Measurements from ENCODE around the gene AUTS2.

AUTS2 gene

DNA sequence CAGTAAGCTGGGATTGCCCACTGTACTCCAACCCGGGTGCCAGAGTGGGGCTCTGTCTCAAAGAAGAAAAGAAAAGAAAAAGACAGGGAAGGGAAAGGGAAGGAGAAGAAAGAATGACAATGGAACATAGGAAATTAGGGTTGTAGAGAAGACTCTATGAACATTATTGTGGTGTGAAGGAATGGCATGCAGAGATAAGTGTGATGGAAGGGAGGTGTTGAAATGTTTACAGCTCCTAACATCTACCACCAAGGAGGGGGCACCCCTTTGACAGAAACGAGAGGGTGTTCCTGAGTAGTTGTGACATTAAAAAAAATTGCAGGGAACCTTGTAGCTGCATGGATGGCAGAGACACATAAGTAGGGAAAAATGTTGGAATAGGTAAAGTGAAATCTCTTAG lies 27.5 kb downstream of the AUTS2 start:
- no peak for DNase-seq

DNA sequence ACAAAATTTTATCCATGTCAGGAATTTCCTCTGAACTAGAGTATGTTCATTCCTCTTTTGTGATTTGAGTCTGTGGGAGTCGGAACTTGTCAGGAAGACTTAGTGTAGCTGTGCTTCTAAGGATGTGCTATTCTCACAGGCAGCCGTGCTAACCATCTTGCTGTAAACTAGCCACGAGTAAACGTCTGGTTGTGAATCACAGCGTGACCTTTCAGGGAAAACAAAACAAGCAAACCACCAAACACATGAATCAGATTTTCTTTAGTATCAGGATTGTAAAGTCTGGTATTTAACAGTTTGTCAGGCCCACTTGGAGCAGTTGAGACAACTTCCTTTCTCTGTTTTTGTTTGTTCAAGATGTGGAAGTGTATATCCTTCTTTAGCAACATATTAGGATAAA lies 32.0 kb downstream of the AUTS2 start:
- no peak for DNase-seq

DNA sequence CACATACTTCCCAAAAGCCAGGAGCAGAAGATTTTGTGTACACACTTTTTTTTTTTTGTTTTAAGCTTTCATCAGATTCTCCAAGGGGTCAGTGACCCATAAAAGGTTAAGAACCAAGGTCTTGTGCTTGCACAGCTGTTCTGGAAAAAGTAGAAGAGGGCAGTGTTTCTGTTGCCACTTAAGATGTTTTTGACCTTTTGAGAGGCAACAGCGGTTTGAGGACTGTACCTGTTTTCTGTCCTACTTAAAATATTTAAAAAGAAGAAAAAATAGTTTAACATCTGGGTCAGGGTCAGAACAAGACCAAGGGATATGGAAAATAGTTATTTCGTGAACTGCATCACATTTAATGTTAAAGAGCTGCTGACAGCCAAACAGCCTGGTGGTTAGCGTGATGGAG lies 32.9 kb downstream of the AUTS2 start:
- no peak for DNase-seq

DNA sequence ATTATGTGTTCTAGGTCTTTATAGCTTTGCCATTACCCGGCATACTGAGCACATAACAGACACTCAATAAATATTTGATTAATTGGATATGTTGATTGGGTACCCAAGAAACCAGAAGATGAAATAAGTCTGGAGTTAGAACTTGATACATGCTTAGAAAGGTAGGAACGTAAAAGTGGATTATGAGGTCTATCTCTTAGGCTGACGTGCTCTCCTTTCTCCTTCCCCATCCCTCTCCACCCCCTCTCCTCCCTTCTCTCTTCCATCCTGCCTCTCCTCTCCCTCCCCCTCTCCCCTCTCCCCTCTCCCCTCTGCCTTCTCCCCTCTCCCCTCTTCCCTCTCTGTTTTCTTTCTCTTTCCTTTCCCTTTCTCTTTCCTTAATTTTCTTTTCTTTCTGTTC lies 34.0 kb downstream of the AUTS2 start:
- no peak for DNase-seq

DNA sequence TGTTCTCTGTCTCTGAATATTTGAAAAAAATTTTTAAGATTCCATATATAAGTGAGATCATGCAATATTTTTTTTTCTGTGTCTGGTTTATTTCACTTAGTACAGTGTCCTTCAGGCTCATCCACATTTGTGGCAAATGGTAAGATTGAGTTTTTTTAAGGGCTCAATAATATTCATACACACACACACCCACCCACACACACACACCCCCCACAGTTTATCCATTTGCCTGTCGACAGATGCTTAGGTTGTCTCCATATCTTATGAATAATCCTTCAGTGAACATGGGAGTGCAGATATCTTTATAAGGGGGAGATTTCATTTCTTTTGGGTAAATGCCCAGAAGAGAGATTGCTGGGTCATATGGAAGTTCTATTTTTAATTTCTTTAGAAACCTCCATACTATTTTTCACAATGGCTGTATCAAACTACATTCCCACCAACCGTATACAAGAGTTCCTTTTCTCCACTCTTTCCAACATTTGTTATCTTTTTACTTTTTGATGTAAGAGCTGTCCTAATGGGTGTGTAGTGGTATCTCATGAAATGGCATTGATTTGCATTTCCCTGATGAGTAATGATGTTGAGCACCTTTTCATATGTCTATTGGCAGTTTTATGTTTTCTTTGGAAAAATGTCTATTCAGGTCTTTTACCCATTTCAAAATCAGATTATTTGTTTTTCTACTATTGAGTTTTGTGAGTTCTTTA lies 35.0 kb downstream of the AUTS2 start:
- DNase-seq, result no peak

DNA sequence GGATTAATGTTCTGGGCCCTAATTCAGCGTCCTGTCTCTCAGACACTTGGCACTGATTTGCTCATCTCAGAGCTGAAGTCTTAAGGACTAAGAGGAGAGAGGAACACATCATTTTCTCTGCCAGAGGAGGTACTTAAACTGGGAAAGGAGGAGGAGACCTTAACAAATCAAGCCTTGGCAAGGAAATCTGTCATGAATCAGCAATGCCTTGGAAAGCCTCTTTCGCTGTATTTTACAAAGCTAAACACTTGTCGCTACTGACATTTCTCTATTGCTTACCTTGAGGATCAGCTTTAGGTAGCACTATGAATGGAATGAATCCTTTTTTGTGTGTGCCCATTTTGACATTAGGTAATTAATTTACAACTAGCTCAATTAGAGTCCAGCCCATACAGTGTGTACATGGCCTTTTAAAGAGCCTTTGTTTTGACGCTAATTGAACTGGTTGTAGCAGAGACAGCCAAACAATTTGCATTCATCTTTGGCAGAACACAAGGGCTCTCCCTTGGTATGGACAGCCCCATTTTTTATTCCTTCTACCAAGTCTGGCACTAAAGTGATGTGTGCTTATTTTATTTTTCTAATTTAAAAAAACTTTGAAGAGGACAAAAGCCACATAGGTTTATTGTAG lies 37.4 kb downstream of the AUTS2 start:
- DNase-seq, result no peak

DNA sequence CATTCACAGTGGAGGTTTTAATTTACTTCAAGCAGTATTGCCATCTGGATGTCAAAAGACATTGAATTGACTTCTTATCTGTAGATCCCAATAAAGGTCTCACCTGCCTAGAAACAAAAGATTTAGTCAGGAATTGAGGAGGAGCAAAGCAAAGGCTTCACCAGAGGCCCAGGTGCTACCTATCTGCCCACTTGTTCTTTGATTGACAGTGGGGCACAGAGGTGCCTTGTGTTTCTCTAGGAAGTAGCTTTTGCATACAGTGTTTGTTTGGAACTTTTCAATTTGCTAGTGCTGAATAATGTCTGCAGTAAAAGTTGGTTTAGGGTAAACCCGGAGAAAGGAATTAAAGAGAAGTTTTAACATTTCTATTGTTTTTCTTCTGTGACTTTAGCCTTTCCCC lies 40.4 kb downstream of the AUTS2 start:
- DNase-seq, result no peak

DNA sequence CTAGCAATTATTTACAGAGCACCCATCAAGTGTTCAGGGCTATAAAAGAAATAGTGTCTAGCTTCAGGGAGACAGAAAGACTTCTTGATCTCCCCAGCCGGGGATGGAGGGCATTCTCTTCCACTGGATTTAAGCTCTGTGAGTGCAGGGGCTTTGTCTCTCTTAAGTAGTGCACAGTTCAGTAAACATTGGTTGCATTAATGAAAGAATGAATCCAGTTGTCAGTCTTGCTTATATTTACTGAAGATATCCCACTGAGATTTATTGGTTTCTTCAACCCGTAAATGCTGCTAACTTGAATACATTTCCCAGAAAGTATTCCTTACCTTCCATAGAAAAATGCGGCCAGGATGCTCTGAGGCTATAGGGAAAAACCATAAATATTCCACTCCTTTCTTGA lies 41.9 kb downstream of the AUTS2 start:
- no peak for DNase-seq

DNA sequence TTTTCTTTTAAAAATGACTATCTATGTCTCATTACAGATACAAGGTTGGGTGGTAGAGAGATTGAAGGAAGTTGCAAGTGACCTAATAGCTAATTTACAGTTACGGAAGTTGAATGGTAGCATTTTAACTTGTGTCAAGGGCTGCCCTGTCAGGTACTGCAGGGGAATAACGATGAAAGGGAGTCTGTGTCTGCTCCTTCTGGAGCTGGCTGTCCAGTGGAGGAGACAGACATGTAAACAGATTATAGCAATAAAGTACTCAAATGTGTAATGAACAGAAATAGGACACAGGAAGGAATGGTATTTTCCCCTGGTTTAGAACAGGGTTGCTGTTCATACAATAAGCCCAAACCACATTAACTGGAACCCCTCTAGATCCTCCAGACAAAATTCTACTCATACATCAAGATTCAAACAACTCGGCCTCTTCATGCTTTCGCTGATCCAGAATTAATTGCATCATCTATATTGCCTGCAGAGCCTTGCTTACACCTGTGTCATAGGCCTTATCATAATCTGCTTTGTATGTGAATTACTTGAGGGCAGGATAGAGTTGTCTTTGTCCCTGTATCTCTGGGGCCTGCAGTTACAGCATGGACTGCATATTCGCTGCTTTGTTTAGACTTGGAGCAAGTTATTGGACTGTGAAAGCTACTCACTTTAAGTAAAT lies 42.8 kb downstream of the AUTS2 start:
- DNase-seq, result no peak

DNA sequence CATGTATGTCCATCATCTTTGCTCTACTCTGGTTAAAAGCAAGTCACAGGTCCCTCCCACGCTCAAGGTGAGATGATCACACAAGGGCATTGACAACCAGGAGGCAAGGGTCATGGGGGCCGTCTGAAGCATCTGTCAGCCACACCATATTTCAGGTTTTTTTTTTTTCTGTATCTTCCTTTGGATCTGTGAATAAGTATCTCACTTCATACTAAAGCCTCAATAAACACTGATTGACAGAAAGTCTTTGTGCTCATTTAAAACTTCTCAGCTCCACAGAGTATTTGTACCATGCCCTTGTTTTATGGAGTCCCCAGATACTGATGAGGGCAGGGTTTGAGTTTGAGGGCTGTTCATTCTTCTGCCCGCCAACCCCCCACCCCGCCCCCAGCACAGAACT lies 45.0 kb downstream of the AUTS2 start:
- DNase-seq, result no peak

DNA sequence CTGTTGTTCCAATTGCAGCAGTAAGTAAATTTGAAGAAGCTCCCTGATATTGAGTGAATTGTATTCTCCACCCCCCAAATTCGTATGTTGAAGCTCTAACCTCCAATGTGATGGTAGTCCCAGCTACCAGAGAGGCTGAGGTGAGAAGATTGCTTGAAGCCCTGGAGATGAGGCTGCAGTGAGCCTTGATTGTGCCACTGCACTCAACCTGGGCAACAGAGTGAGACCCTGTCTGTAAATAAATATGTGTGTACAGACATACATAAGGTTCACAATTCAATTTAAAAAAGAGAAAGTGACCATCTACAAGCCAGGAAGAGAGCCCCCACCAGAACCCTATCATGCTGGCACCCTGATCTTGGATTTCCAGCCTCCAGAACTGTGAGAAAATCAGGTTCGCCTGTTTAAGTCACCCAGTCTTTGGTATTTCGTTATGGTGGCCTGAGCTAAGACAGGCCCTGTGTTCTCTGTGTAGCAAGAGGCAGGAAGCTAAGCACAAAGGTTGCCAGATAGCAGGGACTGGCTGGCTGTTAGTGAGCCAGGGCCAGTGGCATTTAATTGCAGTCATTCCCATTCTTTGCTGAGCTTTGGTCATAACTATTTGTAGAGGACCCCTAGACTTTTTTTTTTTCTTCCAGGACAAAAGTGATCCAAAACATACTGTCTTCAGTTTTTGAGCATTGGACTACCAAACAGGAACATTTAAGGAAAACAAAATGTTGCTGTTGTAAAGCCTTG lies 45.6 kb downstream of the AUTS2 start:
- no peak for DNase-seq

DNA sequence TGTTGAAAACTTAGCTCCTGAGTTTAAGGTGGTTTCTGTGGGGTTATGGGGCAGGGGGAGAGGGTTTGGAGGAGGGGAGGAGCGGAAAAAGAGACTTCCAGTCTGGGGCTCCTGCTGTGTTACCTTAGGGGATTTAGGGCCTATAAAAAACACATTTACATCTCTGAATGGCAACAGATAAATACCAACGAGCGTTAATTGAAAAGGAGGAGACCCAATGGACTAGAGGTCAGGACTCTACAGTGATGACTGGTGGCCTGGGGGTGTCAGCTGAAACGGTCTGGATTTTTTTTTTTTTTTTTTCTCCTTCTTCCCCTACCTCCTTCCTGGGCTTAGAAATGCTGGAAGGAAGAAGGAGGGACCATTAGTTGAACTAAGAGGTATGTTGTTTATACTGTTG lies 47.4 kb downstream of the AUTS2 start:
- no peak for DNase-seq

DNA sequence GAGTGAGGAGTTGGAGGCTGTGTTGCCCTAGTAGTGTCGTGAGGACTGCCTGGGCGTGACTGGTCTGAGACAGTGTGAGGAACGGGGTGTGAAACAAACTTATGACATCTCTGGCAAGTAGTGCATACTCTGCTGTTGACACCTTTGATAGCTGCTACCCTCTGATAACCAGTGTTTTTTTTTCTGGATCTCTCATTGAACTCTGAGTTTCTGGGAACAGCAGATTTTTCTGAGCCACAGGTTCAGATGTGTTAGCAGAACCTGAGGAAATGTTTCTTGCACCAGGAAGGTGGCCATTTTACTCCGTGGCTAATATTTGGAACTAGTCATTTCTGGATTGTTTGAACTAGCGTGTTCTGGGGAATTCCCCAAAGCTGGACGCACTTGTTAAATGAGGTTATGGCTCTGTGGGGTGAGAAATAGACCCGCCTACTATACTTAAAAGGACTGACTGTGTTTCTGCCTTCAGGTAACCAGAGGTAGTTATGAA lies 52.9 kb downstream of the AUTS2 start:
- no peak for DNase-seq

DNA sequence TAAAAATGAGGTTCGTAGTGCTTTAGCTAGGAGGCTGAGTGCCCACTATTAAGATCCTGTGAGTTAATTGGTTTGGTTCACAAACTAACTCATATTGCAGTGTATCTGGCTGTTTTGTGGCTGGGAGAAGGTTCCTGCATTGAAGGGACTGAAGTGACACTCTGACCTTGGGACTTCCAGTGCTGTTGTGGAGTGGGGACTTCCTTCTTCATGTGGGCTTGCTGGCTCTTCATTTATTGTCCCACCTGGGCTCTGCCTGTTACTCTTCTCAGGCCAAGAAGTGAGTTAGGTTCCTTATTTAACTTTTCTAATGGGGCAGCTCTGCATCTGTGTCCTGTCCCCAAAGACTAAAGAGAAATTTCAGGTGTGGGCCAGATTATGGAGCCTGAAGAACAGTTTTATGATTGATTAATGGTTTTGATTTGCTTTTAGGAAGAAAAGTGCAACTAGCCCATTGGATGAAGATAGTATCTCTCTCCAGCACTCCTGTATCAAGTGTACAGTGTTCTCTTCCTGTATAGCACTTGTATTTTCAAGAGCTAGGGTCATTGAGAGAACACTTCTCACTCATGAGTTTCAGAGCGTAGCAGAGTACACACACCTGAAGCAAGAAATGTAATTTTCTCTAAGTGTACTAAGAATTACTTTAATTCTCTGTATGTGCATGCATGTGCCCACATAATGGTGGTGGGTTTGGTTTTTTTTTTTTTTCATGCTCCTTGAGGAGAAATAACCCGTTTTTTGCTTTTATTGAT lies 54.8 kb downstream of the AUTS2 start:
- DNase-seq, result no peak

DNA sequence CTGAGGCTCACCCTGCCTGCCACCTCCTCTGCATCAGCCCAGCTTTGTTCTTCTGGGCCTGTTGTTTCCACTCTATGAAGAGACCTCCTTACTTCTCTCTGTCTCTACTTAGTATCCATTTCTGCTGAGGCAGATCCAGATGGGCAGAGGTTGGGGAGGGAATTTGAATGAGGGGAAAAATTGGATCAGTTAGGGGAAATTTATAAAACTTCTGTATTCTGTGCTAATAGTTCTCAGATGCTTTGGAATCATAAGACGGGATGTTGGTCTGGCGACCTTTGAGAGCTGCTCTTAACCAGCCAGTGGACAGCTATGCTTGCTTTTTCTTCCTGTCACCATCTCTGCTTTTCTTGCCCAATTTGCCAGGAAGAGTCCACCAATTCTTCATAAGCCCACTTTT lies 55.5 kb downstream of the AUTS2 start:
- no peak for DNase-seq

DNA sequence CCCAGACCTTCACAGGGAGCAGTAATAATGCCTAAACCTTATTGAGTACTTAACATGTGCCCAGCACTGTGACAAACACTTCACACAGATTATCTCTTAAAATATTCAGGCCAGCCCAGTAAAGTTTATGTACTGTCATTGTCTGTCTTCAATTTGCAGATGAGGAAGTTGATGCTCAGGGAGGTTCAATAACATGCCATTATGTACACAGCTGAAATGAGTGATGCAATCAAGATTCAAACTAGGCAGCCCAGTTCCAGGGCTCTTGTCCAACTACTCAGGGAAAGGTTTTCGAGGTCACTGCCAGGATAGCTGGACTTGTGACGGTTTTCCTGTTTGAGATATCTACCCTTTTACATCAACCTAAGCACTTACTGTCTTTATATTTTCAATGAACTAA lies 56.1 kb downstream of the AUTS2 start:
- DNase-seq, result no peak

DNA sequence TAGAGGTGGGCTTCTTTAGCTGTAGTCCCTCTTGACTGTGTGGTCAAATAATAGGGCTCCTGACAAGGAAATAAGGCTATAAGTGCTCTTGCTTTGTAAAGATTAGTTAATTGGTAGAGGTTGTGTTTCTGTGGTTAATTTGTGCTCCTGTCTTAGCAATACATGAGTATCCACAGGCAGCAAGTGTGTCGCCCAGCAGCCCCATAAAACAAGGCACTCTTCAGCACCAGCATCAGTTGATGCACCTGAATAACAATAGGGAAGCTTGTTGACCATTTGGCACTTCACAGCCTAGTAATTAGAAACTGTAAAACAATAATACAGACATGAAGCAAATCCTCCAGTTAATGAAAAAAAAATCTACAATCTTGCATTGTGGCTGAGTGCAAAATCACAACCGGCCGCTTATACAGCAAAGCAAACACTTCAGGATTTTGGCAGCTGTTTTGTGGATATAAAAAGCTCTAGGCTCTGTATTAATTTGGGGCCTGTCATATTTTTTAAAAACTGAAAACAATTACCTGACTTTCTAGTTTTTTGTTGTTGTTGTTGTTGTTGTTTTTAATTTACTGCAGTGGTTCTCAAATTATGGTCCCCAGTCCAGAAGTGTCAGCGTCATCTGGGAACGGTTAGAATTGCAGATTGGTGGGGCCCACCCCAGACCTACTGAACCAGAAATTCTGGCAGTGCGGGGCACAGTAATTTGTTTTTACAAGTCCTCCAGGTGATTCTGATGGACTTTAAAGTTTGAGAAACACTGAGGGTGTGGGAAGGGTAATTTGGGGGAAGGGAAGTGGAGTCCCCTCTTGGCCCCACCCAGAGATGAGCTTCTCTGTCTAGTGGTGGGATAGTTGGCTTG lies 56.8 kb downstream of the AUTS2 start:
- DNase-seq, result no peak

DNA sequence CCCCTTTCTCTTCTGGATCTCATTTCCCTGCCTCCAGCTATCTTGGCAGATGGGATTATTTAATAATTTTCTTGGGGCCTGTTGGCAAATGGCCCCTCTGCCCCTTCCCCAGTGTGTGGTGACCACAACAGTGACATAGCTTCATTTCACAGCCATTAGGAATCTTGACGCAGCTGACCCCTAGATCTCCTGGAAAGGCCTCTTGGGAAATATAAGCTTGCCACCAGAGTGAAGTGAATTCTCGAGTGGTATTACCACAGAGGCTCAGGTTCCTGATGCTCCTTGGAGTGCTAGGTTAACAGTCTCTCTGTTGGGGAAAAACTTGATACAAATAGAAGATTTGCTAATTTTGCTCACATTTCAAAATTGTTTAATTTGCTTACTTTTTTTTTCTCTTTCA lies 57.8 kb downstream of the AUTS2 start:
- DNase-seq, result no peak

DNA sequence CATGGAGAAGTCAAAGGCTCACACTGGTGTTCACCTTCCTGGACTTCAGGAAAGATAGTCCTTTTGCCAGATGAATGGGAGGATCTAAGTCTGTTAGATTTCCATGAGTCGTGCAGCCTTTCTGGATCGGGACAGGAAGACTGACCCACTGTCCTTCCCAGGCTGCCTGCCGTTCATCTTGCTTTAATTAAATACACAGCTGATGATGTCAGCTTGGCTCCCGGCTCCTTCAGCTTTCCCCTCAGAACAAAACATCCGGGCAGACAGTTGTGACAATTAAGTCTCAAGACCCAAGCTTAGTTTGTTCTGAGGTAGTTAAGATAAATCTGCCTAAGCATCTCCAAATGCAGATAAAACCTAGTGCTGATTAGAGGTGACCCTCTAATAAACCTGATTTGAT lies 58.6 kb downstream of the AUTS2 start:
- no peak for DNase-seq

DNA sequence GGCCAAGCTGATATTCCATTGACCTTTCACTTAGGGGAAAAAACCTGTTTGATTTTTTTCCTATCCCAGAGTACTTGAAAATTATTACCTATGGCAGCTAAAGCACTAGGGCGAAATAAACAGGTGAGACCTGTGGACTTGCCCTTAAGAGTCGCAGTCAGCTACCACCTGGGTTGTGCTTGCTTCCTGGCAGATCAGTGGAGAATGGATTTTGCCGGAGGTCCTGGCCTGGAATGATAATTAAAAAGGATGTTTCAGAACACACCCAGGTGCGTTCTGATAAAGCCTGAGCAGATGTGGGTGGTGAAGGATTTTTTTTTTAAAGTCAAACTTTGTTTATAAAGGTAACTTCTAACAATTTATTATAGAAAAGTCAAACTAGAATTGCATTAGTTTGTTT lies 59.1 kb downstream of the AUTS2 start:
- DNase-seq, result no peak

DNA sequence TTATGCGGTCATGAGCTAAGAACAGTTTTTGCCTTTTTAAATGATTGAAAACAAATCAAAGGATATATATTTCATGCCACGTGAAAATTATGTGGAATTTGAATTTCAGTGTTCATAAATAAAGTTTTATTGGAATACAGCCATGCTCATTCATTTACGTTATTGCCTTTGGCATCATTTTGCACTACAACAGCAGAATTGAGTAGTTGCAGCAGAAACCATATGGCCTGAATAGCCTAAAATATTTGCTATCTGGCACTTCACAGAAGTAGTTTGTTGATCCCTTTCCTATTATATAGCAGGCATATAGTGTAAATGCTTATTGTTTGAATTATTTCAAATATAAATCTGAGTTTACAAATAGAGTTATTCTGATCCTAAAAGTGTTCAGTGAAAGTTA lies 59.7 kb downstream of the AUTS2 start:
- no peak for DNase-seq

DNA sequence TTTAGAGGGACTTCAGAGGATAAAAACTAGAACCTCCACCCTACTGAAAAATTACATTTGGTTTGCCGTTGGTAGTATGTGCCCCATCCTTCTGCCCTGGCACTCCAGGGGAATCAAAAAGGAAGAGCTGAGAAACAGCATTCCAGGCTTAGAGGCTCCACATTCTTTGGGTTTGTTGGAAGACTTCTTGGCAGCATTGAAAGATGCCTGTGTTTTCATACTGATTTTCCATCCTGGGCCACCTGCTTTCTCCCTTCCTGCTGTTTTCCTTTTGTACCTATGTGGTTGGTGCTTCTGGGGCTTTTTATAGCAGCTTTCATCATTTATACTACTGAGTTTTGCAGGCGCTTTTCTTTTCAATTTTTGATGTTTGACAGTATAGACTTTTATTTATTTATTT lies 61.7 kb downstream of the AUTS2 start:
- DNase-seq, result no peak

Data from 8988T (cell line).